ACC112 (cell line): Measurements from ENCODE around the gene KDF1.
"Not testable (repeated sequence)": the region's sequence is repeated elsewhere in the genome, so short reads cannot be mapped to it uniquely, and the experiment has no call there.

Experiments
- H2AFZ ChIP-seq: fragments of 200-600 bp; sonication (generic); one replicate; pipeline ENCODE4 v1.6.0; 2017; ENCODE audit warnings: antibody characterized with exemption, low read length; ENCODE audit not compliant: unreplicated experiment
- H3K27ac ChIP-seq: fragments of 200-600 bp; sonication (generic); 2 replicates; pipeline ENCODE4 v1.5.1; 2014; ENCODE audit warnings: low read depth, mild to moderate bottlenecking, antibody characterized with exemption, low read length, moderate library complexity
- H3K27me3 ChIP-seq: fragments of 200-600 bp; sonication (generic); 2 replicates; pipeline ENCODE4 v1.6.1; 2014; ENCODE audit warnings: mild to moderate bottlenecking, antibody characterized with exemption, low read length, moderate library complexity, mixed read lengths; ENCODE audit not compliant: insufficient read depth
- H3K36me3 ChIP-seq: fragments of 200-600 bp; sonication (generic); 2 replicates; pipeline ENCODE4 v1.6.1; 2016; ENCODE audit warnings: mild to moderate bottlenecking, antibody characterized with exemption, low read length, moderate library complexity, mixed read lengths; ENCODE audit not compliant: insufficient read depth
- H3K4me1 ChIP-seq: fragments of 200-600 bp; sonication (generic); one replicate; pipeline ENCODE4 v1.6.1; 2016; ENCODE audit warnings: low read length, mixed read lengths; ENCODE audit not compliant: insufficient read depth, unreplicated experiment, control insufficient read depth
- H3K4me3 ChIP-seq: fragments of 200-600 bp; sonication (generic); 2 replicates; pipeline ENCODE4 v1.5.1; 2014; ENCODE audit warnings: mild to moderate bottlenecking, low read depth, low read length
- H3K79me2 ChIP-seq: fragments of 200-600 bp; sonication (generic); one replicate; pipeline ENCODE4 v1.6.0; 2016; ENCODE audit warnings: low read length; ENCODE audit not compliant: control insufficient read depth, unreplicated experiment, insufficient read depth

KDF1 gene

DNA sequence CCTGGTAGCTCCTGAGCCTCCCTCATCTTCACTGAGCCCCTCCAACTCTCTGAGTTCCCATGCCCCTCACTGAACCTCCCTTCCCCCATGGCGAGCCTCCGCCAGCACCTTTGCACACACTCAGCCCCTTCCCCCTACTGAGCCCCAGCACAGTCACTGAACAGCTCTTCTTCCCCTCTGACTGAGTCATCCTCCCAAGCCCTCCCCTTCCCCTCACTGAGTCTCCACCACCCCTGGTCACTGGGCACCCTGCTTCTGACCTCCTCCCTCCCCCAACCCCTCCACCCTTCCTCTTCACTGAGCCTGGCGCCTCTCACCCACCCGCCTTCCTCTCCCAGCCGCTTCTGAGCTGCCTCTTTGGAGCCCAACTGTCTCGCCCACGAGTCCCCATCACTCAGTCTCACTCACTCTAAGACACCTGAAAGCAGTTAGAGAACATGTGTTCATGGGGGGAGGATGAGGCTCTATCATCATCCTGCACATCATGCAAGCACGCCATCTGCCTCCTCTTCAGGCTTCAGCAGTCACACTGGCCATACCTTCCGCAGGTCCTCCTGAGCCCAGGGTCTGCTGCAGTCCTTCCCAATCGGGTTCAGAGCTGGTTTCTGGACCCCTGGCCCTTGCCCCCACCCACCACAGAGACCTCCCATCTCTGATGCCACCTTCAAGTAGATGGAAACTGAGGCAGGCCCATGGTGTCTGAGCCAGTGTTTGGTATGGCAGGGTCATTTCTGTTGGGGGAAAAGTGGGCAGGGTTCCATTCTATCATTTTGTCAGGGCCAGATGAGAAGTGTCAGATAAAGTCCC lies 31.2 kb upstream of the KDF1 start:
- H3K36me3 ChIP-seq: no peaks in the 10 kb centered on the region
- H3K27ac ChIP-seq: peak overlapping the region; percentile 32; the same call in 1 of the 2 replicates
- H3K79me2 ChIP-seq: peaks cover 27% of the 10 kb centered on the region
- H3K27me3 ChIP-seq: no peaks in the 10 kb centered on the region
- peak overlapping the region; percentile 12; the same call in 1 of the 2 replicates for H3K4me3 ChIP-seq
- peaks cover 34% of the 10 kb centered on the region for H3K4me1 ChIP-seq
- H2AFZ ChIP-seq: no peak overlapping the region

DNA sequence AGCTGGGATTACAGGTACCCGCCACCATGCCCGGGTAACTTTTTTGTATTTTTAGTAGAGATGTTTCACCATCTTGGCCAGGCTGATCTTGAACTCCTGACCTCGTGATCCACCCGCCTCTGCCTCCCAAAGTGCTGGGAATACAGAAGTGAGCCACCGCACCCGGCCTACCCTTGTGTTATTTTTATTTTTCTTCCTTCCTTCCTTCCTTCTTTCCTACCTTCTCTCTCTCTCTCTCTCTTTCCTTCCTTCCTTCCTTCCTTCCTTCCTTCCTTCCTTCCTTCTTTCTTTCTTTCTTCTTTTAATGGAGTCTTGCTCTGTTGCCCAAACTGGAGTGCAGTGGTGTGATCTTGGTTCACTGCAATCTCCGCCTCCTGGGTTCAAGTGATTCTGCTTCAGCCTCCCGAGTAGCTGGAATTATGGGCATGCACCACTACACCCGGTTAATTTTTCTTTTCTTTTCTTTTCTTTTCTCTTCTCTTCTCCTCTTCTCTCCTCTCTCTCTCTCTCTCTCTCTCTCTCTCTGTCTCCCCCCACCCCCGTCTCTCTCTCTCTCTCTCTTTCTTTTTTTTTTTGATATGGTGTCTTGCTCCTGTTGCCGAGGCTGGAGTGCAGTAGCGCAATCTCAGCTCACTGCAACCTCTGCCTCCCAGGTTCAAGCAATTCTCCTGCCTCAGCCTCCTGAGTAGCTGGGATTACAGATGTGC lies 29.3 kb upstream of the KDF1 start:
- peaks cover 19% of the 10 kb centered on the region for H3K4me1 ChIP-seq
- not testable (repeated sequence) for H3K4me3 ChIP-seq, H3K36me3 ChIP-seq, H3K27ac ChIP-seq, H2AFZ ChIP-seq, H3K27me3 ChIP-seq
- H3K79me2 ChIP-seq: peaks cover 11% of the 10 kb centered on the region

DNA sequence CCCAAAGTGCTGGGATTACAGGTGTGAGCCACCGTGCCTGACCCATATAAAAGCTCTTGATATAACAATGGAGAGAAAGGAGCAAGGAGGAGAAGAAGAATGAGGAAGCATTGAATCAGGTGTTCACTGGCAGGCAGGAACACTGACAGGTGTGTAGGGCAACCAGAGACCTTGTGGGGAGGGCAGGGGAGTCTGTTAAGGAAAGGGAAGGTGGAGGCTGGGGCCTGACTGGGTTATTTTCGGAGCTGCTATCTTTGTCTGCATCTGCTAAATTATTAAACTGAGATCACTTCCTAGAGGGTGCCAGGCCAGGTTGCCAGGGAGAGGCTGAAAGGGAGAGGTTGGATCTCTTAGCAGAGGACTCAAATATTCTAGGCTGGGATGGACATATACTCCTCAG lies 26.4 kb upstream of the KDF1 start:
- Histone ChIP-seq H3K79me2 (no peaks in the 10 kb centered on the region), H2AFZ (no peak overlapping the region), H3K27ac (no peak overlapping the region), H3K4me3 (no peak overlapping the region), H3K36me3 (no peaks in the 10 kb centered on the region), H3K4me1 (peaks cover 14% of the 10 kb centered on the region), H3K27me3 (no peaks in the 10 kb centered on the region)

DNA sequence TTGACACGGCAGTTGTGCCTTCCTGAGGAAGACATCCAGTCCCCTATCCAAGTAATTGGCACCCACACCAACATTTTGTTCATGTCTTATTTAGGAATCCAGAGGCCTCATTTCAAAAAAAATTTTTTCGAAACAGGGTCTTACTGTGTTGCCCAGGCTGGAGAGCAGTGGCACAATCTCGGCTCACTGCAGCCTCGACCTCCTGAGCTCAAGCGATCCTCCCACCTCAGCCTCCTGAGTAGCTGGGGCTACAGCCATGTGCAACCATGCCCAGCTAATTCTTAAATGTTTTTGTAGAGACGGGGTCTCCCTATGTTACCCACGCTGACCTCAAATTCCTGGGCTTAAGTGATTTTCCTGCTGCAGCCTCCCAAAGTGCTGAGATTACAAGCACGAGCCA lies 24.0 kb upstream of the KDF1 start:
- Histone ChIP-seq H3K4me3 (no peak overlapping the region), H2AFZ (no peak overlapping the region), H3K27ac (no peak overlapping the region), H3K79me2 (no peaks in the 10 kb centered on the region), H3K4me1 (no peaks in the 10 kb centered on the region), H3K27me3 (no peaks in the 10 kb centered on the region), H3K36me3 (no peaks in the 10 kb centered on the region)

DNA sequence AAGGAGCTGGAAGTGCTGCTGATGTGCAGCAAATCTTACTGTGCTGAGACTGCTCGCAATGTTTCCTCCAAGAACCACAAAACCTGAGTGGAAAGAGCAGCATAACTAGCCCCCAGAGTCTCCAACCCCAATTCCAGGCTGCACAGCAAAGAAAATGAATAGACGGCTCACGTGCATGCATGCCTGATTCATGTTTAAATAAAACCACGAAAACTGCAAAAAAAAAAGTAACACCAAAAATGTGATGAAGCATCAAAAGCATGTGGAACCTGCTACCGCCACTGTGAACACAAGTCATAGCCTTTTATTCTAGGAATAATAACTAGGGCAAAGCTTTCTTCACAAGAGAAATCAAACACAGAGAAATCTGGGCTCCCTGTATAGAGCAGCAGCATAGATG lies 23.6 kb upstream of the KDF1 start:
- Histone ChIP-seq H3K79me2 (no peaks in the 10 kb centered on the region), H2AFZ (no peak overlapping the region), H3K4me3 (no peak overlapping the region), H3K27ac (no peak overlapping the region), H3K27me3 (no peaks in the 10 kb centered on the region), H3K36me3 (no peaks in the 10 kb centered on the region), H3K4me1 (no peaks in the 10 kb centered on the region)

DNA sequence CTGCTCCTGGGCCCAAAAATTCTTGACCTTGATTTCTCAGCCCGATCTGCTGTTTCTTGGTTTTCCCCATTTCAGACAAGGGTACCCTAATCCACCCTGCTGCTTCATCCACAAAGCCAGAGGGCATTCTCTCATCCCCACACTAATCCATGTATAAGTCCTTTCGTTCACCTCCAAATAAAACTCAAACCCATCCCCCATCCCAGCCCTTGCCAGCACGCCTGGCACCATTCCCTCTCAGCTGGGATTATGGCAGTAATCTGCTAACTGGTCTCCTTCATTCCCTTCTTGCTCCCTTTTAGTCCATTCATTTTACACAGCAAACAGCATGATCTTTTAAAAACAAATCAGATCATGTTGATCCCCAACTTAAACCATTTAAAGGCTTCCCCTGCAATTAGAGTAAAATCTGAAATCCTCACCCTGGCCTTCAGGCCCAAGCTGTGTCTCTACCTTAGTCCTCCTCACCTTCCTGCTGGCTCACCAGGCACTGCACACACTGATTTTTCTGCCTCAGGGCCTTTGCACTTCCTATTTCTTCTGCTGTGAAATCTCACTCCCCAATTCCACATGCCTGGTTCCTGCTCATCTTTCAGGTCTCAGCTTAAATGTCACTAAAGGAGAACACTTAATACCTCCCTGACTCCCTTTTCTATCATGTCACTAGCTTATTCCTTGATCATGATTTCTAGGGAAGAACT lies 21.0 kb upstream of the KDF1 start:
- no peak overlapping the region for H2AFZ ChIP-seq
- no peak overlapping the region for H3K4me3 ChIP-seq
- H3K36me3 ChIP-seq: no peaks in the 10 kb centered on the region
- H3K27me3 ChIP-seq: no peaks in the 10 kb centered on the region
- H3K4me1 ChIP-seq: no peaks in the 10 kb centered on the region
- H3K79me2 ChIP-seq: no peaks in the 10 kb centered on the region
- H3K27ac ChIP-seq: no peak overlapping the region

DNA sequence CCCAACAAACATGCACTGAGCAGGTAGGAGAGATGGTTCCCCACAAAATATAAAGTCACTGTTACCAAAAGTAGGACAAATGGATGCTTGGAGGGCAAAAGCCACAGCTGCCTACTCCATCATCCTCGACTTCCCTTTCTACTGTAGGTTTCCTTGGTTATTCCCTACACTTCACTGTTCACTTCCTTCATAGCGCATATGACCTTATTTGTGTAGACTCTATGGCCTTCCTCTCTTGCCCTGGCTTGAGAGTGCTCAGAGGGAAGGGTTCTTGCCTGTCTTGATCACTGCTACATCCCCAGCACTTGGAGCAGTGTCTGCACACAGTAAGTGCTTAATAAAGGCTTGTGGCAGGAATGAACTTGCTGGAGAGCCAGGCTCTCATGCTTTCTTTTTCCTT lies 18.6 kb upstream of the KDF1 start:
- no peaks in the 10 kb centered on the region for H3K36me3 ChIP-seq
- H3K27ac ChIP-seq: no peak overlapping the region
- H2AFZ ChIP-seq: no peak overlapping the region
- H3K27me3 ChIP-seq: no peaks in the 10 kb centered on the region
- H3K79me2 ChIP-seq: no peaks in the 10 kb centered on the region
- H3K4me1 ChIP-seq: no peaks in the 10 kb centered on the region
- no peak overlapping the region for H3K4me3 ChIP-seq

DNA sequence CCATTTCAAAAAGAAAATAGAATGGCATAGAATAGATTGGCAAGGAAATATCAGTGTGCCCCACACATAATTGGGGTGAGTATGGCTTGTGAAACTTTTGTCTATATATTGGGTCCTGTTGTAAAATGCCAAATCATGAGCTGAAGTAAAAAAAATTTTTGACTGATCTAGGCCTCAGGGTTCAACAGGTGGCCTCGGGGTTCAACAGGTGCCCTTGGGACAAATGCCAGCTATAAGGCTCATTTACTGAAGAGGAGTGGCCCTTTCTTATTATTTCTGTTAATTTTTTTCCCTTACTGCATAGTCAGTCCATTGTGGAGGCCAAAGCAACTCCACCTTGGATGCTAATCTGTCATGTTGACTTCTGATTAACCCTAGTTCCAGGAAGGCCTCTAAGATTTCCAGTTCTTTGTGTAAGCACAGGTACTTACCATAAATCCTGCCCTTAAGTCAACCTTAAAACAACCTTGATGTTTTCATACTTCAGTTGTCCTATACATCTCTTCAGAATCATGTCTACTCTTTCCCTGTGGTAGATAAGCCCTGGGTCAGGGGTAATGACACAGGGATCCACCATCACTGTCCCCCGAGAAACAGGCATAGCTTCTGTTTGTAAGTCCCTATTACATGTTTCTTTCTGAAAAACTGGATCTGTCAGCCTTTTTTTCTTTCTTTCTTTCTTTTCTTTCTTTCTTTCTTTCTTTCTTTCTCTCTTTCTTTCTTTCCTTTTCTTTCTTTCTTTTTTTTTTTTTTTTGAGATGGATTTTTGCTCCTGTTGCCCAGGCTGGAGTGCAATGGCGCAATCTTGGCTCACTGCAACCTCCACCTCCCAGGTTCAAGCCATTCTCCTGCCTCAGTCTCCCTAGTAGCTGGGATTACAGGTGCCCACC lies 16.6 kb upstream of the KDF1 start:
- Histone ChIP-seq H2AFZ (no peak overlapping the region), H3K36me3 (no peaks in the 10 kb centered on the region), H3K27me3 (no peaks in the 10 kb centered on the region), H3K4me3 (no peak overlapping the region), H3K79me2 (no peaks in the 10 kb centered on the region), H3K27ac (no peak overlapping the region), H3K4me1 (peaks cover 7% of the 10 kb centered on the region)

DNA sequence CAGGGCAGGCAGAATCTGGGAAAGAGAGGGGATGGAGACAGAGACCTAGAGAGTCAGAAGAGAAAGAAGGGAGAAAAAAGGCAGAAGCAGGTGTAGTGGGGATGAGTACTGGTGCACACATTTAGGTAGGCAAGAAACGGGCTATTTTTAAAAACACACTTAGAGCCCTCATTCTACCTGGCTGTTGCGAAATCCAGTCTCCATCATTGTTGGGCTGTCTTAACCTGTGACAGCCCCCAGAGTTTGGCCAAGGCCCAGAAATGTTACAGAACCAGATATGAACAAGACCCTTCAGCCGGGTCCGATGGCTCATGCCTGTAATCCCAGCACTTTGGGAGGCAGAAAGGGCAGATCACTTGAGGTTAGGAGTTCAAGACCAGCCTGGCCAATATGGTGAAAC lies 12.6 kb upstream of the KDF1 start:
- Histone ChIP-seq H3K79me2 (no peaks in the 10 kb centered on the region), H2AFZ (no peak overlapping the region), H3K27me3 (no peaks in the 10 kb centered on the region), H3K4me1 (peaks cover 9% of the 10 kb centered on the region), H3K27ac (no peak overlapping the region), H3K4me3 (no peak overlapping the region), H3K36me3 (no peaks in the 10 kb centered on the region)

DNA sequence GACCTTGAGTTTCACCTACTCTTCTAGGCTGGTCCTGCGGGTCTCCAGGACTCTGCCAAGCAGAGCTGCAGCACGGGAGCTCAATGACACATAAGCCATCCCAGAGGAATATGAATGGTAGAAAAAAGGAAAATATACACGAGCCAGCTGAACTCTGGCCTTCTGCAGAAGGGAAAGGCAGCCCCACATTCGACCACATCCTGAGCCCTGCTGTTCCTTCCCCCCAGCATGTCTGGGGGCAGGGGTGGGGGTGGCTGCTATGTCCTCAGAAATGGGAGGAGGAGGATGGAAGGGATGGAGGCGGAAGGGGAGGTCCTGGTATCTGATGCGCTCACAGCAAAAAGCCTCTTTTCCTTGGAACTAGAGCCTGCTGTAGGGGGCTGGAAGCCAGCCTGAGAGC lies 12.1 kb upstream of the KDF1 start:
- Histone ChIP-seq H3K79me2 (no peaks in the 10 kb centered on the region), H2AFZ (no peak overlapping the region), H3K4me3 (no peak overlapping the region), H3K4me1 (peaks cover 9% of the 10 kb centered on the region), H3K36me3 (no peaks in the 10 kb centered on the region), H3K27ac (no peak overlapping the region), H3K27me3 (no peaks in the 10 kb centered on the region)
